Lung (tissue), 12 donors: ENCODE data around the gene EXOC7. TPM values are rescaled to one million over a fixed set of nuclear protein-coding genes. Genes with fewer than 3 reads are reported as not detected.

Experiments
- ATAC-seq: fragments of 200-7000 bp; cut with Tn5 transposase; one replicate; pipeline ENCODE4 v1.9.1; 2020; ENCODE audit warnings: moderate number of reproducible peaks; ENCODE audit not compliant: insufficient read depth, low FRiP score
- DNase-seq, 3 donors: peaks; one replicate each; pipeline ENCODE4 v3.0.0-alpha.2; 2013 to 2017
- H3K27ac ChIP-seq, 2 donors: one replicate each; pipeline ENCODE4 v1.5.1; 2013; ENCODE audit warnings: mild to moderate bottlenecking in 2 of 2, moderate library complexity in 2 of 2, control low read depth in 1 of 2, inconsistent platforms in 1 of 2, low read depth in 1 of 2, low read length in 1 of 2
- H3K27me3 ChIP-seq, 3 donors: one replicate each; pipeline ENCODE4 v1.5.1; 2013; ENCODE audit warnings: low read length in 2 of 3; ENCODE audit not compliant: control insufficient read depth in 3 of 3, insufficient read depth in 3 of 3
- H3K36me3 ChIP-seq, 4 donors: one replicate each; pipeline ENCODE4 v1.5.1; 2013; ENCODE audit warnings: low read length in 4 of 4, mild to moderate bottlenecking in 1 of 4, moderate library complexity in 1 of 4; ENCODE audit not compliant: control insufficient read depth in 4 of 4, insufficient read depth in 4 of 4
- H3K4me1 ChIP-seq, 5 donors: one replicate each; pipeline ENCODE4 v1.5.1; 2013; ENCODE audit warnings: low read length in 5 of 5, mild to moderate bottlenecking in 2 of 5, moderate library complexity in 1 of 5; ENCODE audit not compliant: control insufficient read depth in 5 of 5, insufficient read depth in 5 of 5
- H3K4me3 ChIP-seq: one replicate; pipeline ENCODE4 v1.5.1; 2013; ENCODE audit warnings: mild to moderate bottlenecking, control low read depth, moderate library complexity
- H3K9ac ChIP-seq, 2 donors: one replicate each; pipeline ENCODE4 v1.5.1; 2013; ENCODE audit warnings: low read length in 2 of 2, control low read depth in 1 of 2; ENCODE audit not compliant: insufficient read depth in 1 of 2
- H3K9me3 ChIP-seq, 4 donors: one replicate each; pipeline ENCODE4 v1.5.1; 2013; ENCODE audit warnings: low read length in 3 of 4, mild to moderate bottlenecking in 1 of 4, moderate library complexity in 1 of 4; ENCODE audit not compliant: control insufficient read depth in 4 of 4, insufficient read depth in 3 of 4
- WGBS, 2 donors: extraction: QIAGEN DNeasy Blood & Tissue Kit; methylation state at CpG; one replicate each; pipeline ENCODE4 v1.1.7; 2013; 5-methylcytosine and 5-hydroxymethylcytosine counted together
- polyA plus RNA-seq, 2 donors: library from polyadenylated mRNA; stranded (reverse); fragments of 200-250 nt; gene quantifications; one replicate each; pipeline ENCODE4 v1.2.1, GENCODE V29; 2013
- total RNA-seq, 2 donors: library from RNA; depleted of rRNA in 1 of 2; stranded (reverse); fragments of >200 nt in 1 of 2; gene quantifications; one replicate each; pipeline ENCODE4 v1.2.1, GENCODE V29; 2014 to 2021
- TF ChIP-seq, protein P1 (sequence below): IDR thresholded peaks from 2 replicates; pipeline ENCODE4 v1.5.1; 2012; ENCODE audit warnings: mild to moderate bottlenecking; ENCODE audit errors: control extremely low read depth, extremely low read depth
- donor health status: control.
- donor health status: control.
- donor health status: Bipolar disorder and iron deficiency.
- donor health status: healthy.
- donor health status: DM: yes; HTN: yes; CAD: no.

The EXOC7 gene
- total and polyA plus RNA-seq, 4 donors = 49.9 to 111 (median 80.9) TPM

DNA sequence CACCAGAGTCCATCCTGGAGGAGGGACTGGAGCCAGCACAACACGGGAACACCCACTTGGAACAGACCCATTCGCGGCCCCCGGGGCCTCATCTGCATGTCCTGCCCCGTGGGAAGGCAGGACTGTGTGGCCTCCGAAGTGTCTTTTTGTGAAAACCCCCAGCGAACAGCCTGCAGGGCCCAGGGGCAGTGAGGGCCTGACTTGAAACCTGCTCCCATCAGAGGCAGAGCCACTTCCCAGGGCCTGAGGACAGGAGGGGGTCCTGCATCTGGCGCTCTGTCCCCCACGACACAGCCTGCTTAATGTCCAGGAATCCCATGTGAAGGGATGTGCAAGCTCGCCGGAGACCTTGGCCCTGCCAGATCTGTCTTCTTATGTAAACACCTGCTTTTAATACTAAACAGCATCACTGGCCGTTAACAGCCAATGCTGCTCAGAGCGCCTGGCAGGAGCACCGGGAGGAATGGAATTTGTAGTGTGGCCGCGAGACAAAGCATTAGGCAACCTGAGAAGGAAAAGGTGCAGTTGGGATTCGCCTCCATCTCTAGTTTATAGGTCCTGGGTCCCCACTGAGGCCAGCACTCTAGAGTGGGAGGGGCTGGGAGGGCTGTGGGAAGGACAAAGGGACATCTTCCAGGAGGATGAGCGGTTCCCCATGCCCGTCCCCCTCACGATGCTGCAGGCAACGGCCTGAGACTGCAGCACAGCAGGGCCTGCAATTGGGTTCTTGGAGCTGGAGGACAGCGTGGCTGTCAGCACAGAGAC lies 66.9 kb downstream of the EXOC7 start:
- no peak overlapping the region for H3K27ac ChIP-seq
- H3K9ac ChIP-seq = no peak overlapping the region
- no peaks in the 10 kb centered on the region for H3K9me3 ChIP-seq
- no peaks in the 10 kb centered on the region for H3K27me3 ChIP-seq
- no peak for DNase-seq
- peaks cover 0 to 9% (median 0%) of the 10 kb centered on the region in 5 donors for H3K4me1 ChIP-seq
- TF ChIP-seq, protein P1, sequence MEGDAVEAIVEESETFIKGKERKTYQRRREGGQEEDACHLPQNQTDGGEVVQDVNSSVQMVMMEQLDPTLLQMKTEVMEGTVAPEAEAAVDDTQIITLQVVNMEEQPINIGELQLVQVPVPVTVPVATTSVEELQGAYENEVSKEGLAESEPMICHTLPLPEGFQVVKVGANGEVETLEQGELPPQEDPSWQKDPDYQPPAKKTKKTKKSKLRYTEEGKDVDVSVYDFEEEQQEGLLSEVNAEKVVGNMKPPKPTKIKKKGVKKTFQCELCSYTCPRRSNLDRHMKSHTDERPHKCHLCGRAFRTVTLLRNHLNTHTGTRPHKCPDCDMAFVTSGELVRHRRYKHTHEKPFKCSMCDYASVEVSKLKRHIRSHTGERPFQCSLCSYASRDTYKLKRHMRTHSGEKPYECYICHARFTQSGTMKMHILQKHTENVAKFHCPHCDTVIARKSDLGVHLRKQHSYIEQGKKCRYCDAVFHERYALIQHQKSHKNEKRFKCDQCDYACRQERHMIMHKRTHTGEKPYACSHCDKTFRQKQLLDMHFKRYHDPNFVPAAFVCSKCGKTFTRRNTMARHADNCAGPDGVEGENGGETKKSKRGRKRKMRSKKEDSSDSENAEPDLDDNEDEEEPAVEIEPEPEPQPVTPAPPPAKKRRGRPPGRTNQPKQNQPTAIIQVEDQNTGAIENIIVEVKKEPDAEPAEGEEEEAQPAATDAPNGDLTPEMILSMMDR = no peak
- WGBS, 2 donors = 63 to 76% methylated on average over 22 of the region's 22 CpGs
- peaks cover 17 to 33% (median 28%) of the 10 kb centered on the region in 4 donors for H3K36me3 ChIP-seq
- no peak for ATAC-seq
- H3K4me3 ChIP-seq = no peak overlapping the region

DNA sequence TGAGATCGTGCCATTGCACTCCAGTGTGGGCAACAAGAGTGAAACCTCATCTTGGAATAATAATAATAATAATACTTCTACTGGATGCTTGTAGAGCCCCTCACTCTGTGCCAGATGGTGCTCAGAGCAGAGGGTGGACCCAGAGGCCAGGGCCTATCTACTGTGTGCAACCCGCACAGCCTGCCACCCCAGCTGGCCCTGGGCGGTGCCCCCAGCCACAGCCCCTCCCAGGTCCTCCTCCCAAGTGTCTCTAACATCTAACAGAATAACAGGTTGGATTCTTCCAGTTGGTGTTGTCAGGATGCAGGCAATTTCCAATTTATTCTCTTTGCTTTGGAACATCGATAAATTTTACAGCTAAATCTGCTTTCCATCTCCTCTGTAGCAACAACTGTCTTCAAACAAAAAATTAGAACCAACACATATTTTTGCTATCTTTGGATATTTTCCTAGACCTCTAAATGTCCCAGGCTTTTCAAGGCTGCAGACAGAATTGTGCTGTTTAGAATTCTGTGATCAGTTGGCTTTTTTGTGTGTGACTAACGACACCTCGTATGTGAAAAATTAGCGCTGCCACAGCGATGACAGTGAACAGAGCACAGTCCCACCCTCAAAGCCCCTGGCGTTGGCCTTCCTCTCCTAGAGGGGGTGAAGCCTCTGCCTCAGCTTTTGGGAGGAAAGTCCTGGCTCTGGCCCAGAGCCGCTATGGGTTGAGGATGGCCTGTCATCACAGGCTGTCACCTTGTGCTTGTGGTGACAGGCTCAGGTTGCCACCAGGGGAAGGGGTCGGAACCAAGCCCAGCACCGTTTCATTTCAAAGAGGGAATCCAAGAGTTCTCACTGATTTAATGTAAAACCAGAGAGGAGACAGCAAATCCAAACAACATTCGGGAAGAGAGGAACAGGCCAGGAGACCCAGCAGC lies 68.9 kb downstream of the EXOC7 start:
- Histone ChIP-seq H3K27me3 (no peaks in the 10 kb centered on the region), H3K36me3 (peaks cover 5 to 16% (median 11%) of the 10 kb centered on the region in 4 donors), H3K4me3 (no peak overlapping the region), H3K27ac (no peak overlapping the region), H3K9ac (no peak overlapping the region), H3K9me3 (no peaks in the 10 kb centered on the region), H3K4me1 (peaks cover 0 to 11% (median 0%) of the 10 kb centered on the region in 5 donors)
- WGBS, 2 donors = 93 to 94% methylated on average over 13 of the region's 13 CpGs
- TF ChIP-seq, protein P1 = no peak
- no peak for DNase-seq
- ATAC-seq = no peak

DNA sequence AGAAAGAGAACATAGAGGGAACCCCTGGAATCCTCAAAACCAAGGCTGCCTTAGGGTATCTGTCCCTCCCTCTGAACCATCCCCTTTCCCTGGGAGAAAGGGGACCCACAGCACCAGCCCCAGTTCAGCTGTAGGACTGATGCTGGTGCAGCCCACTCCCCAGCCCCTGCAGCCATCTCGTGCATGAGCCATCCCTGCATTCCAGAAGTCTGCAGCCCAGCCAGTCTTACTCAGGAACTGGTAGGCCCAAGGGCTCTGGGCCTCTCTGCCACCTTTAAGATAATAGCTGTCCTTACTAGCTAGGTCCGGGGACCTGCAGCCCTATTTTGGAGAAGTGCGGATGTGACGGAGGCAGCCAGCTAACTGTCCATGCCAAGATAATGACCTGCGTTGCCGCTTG lies 70.4 kb downstream of the EXOC7 start:
- Histone ChIP-seq H3K27me3 (no peaks in the 10 kb centered on the region), H3K4me3 (no peak overlapping the region), H3K27ac (no peak overlapping the region), H3K36me3 (peaks cover 0 to 3% (median under 1%) of the 10 kb centered on the region in 4 donors), H3K9ac (no peak overlapping the region), H3K4me1 (peaks cover 0 to 15% (median 0%) of the 10 kb centered on the region in 5 donors), H3K9me3 (no peaks in the 10 kb centered on the region)
- DNase-seq (no peak), ATAC-seq (no peak)
- WGBS, 2 donors = 95 to 97% methylated on average over 6 of the region's 6 CpGs
- TF ChIP-seq, protein P1 = no peak
